ENCODE results near the gene SIVA1. TPM values are rescaled to one million over a fixed set of nuclear protein-coding genes. Genes with fewer than 3 reads are reported as not detected.

The SIVA1 gene
- total RNA-seq, 1 donor from 2014 or later = 52.3 TPM

DNA sequence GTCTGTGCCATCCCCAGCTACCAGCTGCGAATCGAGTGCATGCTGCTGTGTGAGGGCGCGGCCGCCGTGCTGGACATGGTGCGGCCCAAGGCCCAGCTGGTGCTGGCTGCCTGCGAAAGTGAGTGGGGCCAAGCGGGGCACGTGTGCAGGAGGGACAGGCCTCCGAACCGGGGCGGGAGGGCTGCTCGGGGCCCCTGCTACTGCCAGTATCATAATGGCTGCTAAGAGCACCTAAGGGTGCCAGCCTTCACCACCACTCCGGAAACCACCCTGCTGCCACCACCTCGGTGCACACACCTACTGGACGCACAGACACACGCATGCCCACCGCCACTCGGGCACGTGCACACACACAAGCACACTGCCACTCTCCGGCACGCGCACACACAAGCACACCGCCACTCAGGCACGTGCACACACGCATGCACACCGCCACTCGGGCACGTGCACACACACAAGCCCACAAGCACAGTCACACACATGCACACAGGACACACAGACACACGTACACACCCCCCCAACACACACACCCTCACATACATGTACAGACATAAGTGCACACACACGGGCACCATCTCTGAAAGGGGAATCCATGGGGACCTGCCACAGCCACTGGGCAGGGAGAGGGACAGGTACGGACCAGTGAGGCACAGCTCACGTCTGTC, 42.7 kb upstream of the SIVA1 start:
- Mint-ChIP-seq H3K36me3 (ENCODE audit: unreplicated experiment) (peaks cover 6% of the 10 kb centered on the region), H3K9me3 (ENCODE audit: unreplicated experiment) (no peaks in the 10 kb centered on the region), H3K4me3 (ENCODE audit: unreplicated experiment) (no peak overlapping the region), H3K27ac (ENCODE audit: unreplicated experiment) (no peak overlapping the region), H3K4me1 (ENCODE audit: unreplicated experiment) (peaks cover 8% of the 10 kb centered on the region), H3K27me3 (ENCODE audit: unreplicated experiment) (no peaks in the 10 kb centered on the region)
- no peak for DNase-seq (ENCODE audit: extremely low spot score, unreplicated experiment)
- TF ChIP-seq, protein P1, sequence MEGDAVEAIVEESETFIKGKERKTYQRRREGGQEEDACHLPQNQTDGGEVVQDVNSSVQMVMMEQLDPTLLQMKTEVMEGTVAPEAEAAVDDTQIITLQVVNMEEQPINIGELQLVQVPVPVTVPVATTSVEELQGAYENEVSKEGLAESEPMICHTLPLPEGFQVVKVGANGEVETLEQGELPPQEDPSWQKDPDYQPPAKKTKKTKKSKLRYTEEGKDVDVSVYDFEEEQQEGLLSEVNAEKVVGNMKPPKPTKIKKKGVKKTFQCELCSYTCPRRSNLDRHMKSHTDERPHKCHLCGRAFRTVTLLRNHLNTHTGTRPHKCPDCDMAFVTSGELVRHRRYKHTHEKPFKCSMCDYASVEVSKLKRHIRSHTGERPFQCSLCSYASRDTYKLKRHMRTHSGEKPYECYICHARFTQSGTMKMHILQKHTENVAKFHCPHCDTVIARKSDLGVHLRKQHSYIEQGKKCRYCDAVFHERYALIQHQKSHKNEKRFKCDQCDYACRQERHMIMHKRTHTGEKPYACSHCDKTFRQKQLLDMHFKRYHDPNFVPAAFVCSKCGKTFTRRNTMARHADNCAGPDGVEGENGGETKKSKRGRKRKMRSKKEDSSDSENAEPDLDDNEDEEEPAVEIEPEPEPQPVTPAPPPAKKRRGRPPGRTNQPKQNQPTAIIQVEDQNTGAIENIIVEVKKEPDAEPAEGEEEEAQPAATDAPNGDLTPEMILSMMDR (IDR thresholded peaks at IDR 0.05) = no peak

DNA sequence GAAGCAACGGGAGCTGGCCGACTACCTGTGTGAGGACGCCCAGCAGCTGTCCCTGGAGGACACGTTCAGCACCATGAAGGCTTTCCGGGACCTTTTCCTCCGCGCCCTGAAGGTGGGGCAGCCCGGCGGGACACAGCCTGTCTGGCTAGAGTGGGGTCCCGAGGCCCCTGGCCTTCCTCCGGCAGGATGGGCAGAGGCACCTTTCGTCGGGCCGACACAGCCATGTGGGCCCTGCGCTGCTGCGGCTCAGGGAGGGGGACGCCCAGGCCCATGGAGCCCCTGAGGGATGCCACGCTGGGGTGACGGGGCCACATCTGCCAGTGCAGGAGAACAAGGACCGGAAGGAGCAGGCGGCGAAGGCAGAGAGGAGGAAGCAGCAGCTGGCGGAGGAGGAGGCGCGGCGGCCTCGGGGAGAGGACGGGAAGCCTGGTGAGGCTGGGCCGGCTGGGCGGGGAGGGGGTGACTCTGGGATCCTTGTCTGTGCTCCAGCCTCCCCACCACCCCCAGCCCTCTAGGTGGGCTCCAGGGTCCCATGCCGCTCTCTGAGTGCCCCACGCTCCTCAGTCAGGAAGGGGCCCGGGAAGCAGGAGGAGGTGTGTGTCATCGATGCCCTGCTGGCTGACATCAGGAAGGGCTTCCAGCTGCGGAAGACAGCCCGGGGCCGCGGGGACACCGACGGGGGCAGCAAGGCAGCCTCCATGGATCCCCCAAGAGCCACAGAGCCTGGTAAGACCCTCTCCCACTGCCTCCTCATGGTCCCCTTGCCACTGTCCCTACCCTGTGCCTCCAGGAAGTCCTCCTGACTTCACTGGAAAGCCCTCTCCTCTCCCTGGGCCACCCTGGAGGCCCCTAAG, 39.8 kb upstream of the SIVA1 start:
- TF ChIP-seq, protein P1 (IDR thresholded peaks at IDR 0.05) = no peak
- Mint-ChIP-seq H3K4me3 (ENCODE audit: unreplicated experiment) (no peak overlapping the region), H3K27me3 (ENCODE audit: unreplicated experiment) (no peaks in the 10 kb centered on the region), H3K4me1 (ENCODE audit: unreplicated experiment) (peaks cover 3% of the 10 kb centered on the region), H3K9me3 (ENCODE audit: unreplicated experiment) (no peaks in the 10 kb centered on the region), H3K36me3 (ENCODE audit: unreplicated experiment) (peaks cover 14% of the 10 kb centered on the region), H3K27ac (ENCODE audit: unreplicated experiment) (no peak overlapping the region)
- DNase-seq (ENCODE audit: extremely low spot score, unreplicated experiment) = no peak

DNA sequence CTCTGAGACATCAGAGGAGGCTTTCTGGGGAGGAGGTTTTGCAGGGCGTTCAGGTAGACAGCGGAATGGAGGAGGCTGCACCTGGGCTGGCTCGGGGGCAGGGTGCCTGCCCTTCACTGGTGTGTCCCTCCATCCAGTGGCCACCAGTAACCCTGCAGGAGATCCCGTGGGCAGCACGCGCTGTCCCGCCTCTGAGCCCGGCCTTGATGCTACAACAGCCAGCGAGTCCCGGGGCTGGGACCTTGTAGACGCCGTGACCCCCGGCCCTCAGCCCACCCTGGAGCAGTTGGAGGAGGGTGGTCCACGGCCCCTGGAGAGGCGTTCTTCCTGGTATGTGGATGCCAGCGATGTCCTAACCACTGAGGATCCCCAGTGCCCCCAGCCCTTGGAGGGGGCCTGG, 38.9 kb upstream of the SIVA1 start:
- no peaks in the 10 kb centered on the region for H3K9me3 Mint-ChIP-seq (ENCODE audit: unreplicated experiment)
- no peaks in the 10 kb centered on the region for H3K4me1 Mint-ChIP-seq (ENCODE audit: unreplicated experiment)

DNA sequence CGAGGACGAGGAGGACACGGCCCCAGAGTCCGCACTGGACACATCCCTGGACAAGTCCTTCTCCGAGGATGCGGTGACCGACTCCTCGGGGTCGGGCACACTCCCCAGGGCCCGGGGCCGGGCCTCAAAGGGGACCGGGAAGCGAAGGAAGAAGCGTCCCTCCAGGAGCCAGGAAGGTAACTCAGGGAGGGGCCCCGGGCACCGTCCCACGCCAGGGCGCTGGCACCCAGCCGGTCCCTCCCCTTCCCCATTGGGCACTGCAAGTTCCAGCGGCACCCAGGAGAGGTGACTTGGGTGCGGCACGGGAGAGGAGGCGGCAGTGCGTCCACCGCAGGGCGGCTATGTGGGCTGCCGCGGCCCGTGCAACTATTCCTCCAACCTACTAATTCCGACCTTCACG, 38.3 kb upstream of the SIVA1 start:
- peaks cover 15% of the 10 kb centered on the region for H3K36me3 Mint-ChIP-seq (ENCODE audit: unreplicated experiment)
- H3K4me3 Mint-ChIP-seq (ENCODE audit: unreplicated experiment) = no peak overlapping the region
- no peak overlapping the region for H3K27ac Mint-ChIP-seq (ENCODE audit: unreplicated experiment)
- H3K27me3 Mint-ChIP-seq (ENCODE audit: unreplicated experiment) = no peaks in the 10 kb centered on the region
- no peak for DNase-seq (ENCODE audit: extremely low spot score, unreplicated experiment)
- H3K4me1 Mint-ChIP-seq (ENCODE audit: unreplicated experiment) = no peaks in the 10 kb centered on the region
- TF ChIP-seq, protein P1 (IDR thresholded peaks at IDR 0.05) = no peak
- H3K9me3 Mint-ChIP-seq (ENCODE audit: unreplicated experiment) = no peaks in the 10 kb centered on the region

More for the DNA sequence above, 38.9 kb upstream of the SIVA1 start:
- Mint-ChIP-seq H3K4me3 (ENCODE audit: unreplicated experiment) (no peak overlapping the region), H3K27ac (ENCODE audit: unreplicated experiment) (no peak overlapping the region), H3K27me3 (ENCODE audit: unreplicated experiment) (no peaks in the 10 kb centered on the region), H3K36me3 (ENCODE audit: unreplicated experiment) (peaks cover 14% of the 10 kb centered on the region)
- DNase-seq (ENCODE audit: extremely low spot score, unreplicated experiment) = no peak
- TF ChIP-seq, protein P1 (IDR thresholded peaks at IDR 0.05) = no peak

DNA sequence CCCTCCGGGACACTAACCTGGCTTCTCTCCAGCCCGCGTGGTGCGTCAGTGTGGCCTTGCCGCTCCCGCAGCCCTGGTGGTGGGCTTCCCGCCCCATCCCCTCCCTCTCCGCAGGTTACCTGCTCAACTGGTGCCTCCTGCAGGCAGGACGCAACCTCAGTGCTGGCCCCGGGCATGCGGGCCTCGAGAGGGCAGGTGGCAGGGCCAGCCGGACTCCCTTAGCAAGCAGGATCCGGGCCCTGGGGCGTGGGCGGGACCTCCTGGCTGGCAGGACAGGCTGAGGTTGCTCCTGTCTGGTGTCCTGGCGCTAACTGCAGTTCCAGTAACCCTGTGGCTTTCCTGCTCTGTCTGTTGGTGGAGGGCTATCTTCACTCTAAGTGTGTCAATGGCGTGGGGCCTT, 37.5 kb upstream of the SIVA1 start:
- H3K4me3 Mint-ChIP-seq (ENCODE audit: unreplicated experiment) = no peak overlapping the region
- DNase-seq (ENCODE audit: extremely low spot score, unreplicated experiment) = no peak
- H3K4me1 Mint-ChIP-seq (ENCODE audit: unreplicated experiment) = no peaks in the 10 kb centered on the region
- H3K27ac Mint-ChIP-seq (ENCODE audit: unreplicated experiment) = no peak overlapping the region
- H3K27me3 Mint-ChIP-seq (ENCODE audit: unreplicated experiment) = no peaks in the 10 kb centered on the region
- TF ChIP-seq, protein P1 (IDR thresholded peaks at IDR 0.05) = no peak
- H3K9me3 Mint-ChIP-seq (ENCODE audit: unreplicated experiment) = no peaks in the 10 kb centered on the region
- peaks cover 17% of the 10 kb centered on the region for H3K36me3 Mint-ChIP-seq (ENCODE audit: unreplicated experiment)

Data from osteocyte (in vitro differentiated cells).